Activated CD8-positive, alpha-beta memory T cell treated with anti-CD3 and anti-CD28 coated beads, Interleukin-2, amount 50 U/mL, for 4 hours (primary cell): Measurements from ENCODE around the gene KDM4F.

Experiments
- DNase-seq: peaks from one replicate; pipeline ENCODE4 v3.0.0-alpha.2; 2020

Gene KDM4F

DNA sequence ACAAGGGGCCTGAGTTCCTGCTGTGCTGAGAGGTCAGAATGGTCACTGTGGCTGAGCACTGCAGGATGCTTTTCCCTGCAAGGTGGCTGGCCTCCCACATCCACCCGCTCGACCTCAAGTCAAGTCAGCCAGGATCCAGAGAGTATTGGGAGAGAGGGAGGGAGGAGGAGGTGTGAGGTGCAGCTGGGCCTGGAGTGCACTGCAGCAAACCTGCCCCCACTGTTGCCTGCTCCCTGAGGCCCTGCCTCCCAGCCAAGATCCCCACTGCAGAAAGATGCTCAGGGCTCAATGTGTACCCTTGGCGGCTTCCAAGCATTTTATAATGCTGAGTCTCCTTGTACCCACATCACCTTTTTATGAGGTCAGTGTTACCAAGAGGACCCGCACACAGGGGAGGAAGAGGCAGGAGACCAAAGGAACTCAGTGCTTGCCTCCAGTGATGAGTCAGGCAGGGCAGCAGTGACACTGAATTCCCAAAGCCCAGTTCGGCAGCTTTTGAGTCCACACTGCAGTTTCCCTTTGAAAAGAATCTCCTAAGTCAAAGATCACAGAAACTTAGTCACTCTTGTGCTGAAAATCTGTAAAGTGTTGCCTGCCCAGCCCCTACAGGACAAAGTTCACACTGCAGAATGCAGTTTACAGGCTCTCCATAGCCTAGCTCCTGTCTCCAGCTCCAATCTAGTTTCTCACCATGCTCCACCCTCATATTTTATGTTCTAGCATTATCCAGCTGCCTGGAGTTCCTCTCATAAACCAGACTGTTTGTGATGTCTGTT, 43.5 kb downstream of the KDM4F start:
- DNase-seq = peak; percentile 22

DNA sequence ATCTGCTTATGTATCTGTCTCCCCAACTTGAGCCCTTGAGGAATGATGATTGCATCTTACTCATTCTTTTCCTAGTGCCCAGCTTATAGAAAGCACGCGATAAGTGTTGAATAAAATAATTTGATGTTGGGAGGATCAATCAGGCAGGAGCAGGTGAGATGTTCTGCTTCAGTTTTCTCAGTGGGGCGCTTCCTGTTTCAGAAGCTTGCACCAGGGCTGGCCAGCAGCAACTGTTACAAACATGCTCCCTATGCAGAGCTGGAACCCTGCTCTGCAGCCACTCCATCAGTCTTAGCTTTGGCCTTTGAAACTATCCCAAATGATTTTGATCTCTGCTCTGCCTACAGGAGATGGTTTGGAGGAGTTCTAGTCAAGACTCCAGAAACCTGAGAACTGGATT, 44.3 kb downstream of the KDM4F start:
- no peak for DNase-seq

DNA sequence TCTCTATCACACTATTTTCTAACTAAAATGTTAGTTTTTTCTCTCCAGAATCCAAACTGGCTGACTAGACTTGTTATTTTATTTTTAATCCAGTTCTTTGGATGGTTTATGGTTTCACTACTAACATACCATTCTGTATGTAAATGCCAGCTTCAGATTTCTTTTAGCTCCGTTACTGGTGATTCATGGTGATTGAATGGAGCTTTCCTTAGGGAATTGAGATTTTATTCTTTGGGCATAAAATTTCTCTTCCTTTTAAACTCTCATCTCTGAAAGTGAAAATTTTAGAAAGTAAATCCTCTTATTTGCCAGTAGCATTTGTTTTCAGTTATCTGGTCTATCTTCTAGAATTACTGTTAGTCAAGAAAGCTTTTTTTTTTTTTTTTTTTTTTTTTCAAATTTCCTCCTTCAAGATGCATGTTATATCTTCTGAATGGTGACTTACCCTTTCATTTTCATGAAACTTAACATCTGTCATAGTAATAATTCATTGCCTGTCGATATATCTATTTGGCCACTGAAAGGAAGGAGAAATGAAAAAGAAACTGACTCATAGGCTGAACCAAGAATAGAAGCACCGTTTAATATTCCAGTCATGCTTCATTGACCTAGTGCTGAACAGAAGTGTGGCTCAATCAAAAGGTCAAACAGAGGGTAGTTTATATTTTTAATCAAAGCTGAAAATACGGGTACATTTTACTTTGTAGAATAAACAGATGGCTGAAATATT, 46.8 kb downstream of the KDM4F start:
- DNase-seq = no peak

DNA sequence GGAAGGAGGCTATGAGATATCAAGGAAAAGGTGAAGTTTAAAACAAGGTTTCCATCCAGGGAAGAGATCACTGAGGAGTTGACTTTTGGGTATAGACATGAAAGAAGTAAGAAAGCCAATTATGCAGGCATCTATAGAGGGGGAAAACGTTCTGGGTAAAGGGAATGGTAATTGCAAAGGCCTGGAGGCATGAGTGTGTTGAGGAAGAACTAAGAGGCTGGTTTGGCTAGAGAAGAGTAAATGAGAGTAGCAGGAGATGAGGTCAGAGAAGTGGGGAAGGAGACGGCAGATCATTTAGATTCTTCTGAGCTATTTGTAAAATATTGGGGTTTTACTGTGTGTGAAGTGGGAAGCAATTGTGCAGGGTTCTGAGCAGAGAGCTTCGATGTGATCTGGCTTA, 48.0 kb downstream of the KDM4F start:
- no peak for DNase-seq

DNA sequence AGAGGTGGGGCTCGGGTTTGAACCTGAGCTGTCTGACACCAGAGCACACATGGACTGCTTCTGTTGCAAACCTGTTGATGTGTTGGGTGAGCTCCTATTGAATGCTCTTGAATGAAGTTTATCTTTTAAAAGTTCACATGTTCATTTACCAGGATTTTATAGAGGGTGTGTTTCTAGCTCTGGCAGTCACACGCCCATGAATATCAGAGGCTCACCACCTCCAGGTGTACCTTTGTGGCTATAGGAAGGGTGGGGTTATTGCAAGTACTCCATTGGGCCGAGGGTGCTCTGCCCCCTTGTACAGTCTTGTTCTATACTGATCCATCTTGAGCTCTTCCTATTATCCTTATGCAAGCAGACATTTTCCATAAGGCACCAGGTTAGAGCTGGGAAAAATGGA, 49.6 kb downstream of the KDM4F start:
- no peak for DNase-seq

DNA sequence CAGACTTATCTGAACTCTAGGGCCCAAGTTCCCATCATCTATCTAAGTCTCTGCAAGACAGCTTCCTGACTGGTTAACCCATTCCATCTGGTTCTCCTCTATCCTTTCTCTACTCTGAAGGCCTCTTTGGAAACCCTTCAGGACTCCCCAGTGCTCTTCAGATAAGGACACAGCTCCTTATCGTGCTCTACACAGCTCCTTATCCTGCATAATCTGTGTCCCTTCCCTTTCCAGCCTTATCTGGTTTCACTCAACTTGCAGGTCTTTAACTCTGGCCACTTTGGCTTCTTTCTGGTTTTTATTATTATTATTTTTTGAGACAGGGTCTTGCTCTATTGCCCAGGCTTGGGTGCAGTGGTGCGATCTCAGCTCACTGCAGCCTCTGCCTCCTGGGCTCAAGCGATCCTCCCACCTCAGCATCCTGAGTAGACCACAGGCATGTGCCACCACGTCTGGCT, 51.0 kb downstream of the KDM4F start:
- DNase-seq = no peak
